GM13977 (cell line): ENCODE measurements around the gene TPBGL.

ENCODE experiments used
- DNase-seq: peaks from one replicate; pipeline ENCODE4 v3.0.0; 2012; ENCODE audit warnings: low spot score
- in situ Hi-C: fragments of 300-500 bp; cut with MboI; formaldehyde crosslinking; loops from one replicate; pipeline ENCODE4 v1.12.0; 2022; ENCODE audit warnings: low sequenced_read_pairs, low pct_unique_long_range_greater_than_20kb, mixed read lengths, inconsistent platforms; ENCODE audit not compliant: unreplicated experiment
- TF ChIP-seq, protein P1 (sequence below): IDR thresholded peaks from 2 replicates; pipeline ENCODE4 v1.5.1; 2012; ENCODE audit warnings: mild to moderate bottlenecking, control low read depth; ENCODE audit not compliant: insufficient read depth; ENCODE audit errors: extremely low read depth, missing control alignments

The TPBGL gene

DNA sequence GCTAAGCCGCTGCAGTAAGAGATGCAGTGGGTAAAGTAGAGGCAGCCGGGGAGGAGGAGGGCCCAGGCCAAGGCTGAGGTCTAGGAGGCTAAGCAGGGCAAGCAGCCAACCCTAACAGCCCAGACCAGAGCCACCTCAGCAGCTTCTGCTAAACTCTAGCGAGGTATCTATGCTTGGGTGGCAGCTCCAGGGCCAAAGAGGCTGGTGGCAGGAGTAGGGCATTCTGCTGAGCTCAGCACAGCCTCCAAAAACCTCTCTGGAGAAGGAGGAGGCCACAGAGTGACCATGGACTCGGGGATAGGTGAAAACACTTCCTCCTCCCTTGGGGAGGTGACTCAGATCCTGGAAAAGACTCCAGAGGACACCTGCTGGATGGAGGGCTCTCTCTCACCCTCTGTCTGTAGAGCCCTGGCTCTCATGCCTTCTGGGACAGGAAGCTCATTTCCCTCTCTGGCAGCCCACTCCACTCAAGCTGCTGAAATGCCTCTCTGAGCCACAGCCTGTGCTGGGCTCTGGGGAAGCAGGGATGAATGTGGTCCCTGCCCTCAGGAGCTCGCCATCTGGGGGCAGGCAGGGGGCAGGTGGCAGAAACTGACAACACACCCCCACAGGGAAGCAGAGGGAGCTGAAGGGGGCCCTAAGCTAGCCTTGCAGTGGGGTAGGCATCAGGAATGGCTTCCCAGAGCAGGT lies 16.5 kb upstream of the TPBGL start:
- in situ Hi-C loops = loop anchor here (25.0 kb wide), 2 partner anchors 212 to 287 kb away; partner anchors contain the start of genes SPCS2 and XRRA1
- TF ChIP-seq, protein P1, sequence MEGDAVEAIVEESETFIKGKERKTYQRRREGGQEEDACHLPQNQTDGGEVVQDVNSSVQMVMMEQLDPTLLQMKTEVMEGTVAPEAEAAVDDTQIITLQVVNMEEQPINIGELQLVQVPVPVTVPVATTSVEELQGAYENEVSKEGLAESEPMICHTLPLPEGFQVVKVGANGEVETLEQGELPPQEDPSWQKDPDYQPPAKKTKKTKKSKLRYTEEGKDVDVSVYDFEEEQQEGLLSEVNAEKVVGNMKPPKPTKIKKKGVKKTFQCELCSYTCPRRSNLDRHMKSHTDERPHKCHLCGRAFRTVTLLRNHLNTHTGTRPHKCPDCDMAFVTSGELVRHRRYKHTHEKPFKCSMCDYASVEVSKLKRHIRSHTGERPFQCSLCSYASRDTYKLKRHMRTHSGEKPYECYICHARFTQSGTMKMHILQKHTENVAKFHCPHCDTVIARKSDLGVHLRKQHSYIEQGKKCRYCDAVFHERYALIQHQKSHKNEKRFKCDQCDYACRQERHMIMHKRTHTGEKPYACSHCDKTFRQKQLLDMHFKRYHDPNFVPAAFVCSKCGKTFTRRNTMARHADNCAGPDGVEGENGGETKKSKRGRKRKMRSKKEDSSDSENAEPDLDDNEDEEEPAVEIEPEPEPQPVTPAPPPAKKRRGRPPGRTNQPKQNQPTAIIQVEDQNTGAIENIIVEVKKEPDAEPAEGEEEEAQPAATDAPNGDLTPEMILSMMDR = no peak
- no peak for DNase-seq

DNA sequence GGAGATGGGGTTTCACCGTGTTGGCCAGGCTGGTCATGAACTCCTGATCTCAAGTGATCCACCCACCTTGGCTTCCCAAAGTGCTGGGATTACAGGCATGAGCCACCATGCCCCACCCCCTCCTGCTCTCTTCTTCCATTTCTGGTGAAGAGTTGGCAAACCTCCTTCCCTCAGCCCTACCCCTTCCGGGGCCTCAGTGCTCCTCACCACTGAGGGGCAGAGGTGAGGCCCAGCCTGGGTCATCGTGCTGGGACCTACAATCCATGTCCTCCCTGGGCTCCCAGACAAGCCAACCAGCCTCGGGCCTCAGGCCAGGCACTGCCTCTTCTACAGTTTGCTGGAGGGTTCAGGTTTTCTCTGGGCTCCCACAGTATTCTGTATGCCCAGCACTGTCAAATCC lies 14.8 kb upstream of the TPBGL start:
- in situ Hi-C loops = loop anchor here (25.0 kb wide), 1 partner anchor 112 kb away; no protein-coding TSS in a partner anchor

DNA sequence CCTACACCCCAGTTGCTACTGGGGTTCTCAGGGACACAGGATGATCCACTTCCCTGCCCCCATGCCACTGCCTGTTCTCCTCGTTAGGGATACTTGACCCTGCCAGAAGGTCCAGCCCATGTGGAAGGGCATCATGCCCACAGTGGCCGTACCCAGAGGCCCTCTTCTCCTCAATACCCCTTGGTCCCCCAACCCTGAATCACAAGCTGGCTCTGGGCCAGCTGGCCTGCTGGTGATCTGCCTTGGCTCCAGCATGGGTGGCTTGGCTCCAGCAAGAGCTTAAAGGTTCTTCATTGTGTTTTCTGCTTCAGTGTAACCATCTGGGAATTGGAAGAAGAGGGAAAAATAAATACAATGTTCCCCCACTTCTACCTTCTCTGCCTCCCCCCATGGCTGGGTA lies 11.1 kb upstream of the TPBGL start:
- in situ Hi-C loops = loop anchor here (25.0 kb wide), 1 partner anchor 108 kb away; no protein-coding TSS in a partner anchor
- no peak for DNase-seq
- TF ChIP-seq, protein P1 = no peak

More for the DNA sequence above, 14.8 kb upstream of the TPBGL start:
- no peak for DNase-seq
- TF ChIP-seq, protein P1 = no peak

DNA sequence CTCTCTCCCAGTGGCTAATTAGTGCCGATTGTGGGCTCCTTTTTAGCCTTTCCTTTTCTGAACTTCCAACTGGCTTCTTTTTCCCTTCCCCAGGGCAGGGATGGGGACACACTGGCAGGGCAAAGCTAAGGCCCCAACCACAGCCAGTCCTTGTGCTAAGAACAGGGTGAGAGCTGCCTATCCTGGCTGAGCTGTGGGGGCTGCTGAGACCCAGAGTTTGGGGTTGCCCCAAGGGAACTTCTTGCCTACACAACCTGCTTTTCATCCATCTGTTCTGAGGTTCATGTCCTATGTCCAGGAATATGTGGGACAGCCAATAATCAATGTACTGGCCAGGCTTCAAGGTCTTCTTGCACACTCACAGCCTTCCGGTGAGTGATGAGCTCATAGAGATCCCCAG lies 10.0 kb upstream of the TPBGL start:
- DNase-seq = no peak
- TF ChIP-seq, protein P1 = no peak
- in situ Hi-C loops = loop anchor here (25.0 kb wide), 1 partner anchor 107 kb away; no protein-coding TSS in a partner anchor

DNA sequence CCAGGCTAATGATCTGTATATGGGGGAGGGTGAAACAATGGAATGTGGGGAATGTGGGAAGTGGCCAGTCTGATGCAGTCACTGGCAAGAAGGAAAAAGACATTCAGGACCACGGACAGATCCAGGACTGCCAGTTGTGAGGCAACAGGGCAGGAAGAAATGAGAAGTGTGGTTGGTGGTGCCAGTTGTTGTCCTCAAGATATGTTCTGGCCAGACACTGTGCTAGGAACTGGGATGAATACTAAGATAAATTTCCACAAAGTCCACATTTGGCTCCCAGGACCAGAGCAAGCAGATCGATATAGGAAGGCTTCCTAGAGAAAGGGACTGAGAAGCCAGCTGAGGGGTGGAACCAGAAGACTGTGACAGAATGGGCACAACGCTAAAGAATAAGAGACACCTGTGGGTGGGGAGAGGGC lies 6.8 kb upstream of the TPBGL start:
- in situ Hi-C loops = loop anchor here (25.0 kb wide), 1 partner anchor 104 kb away; no protein-coding TSS in a partner anchor
- DNase-seq = no peak
- TF ChIP-seq, protein P1 = no peak

GRCh38 chr11:75236062-75236461 lies 4.5 kb upstream of the TPBGL start:
- DNase-seq = no peak
- in situ Hi-C loops = loop anchor here (25.0 kb wide), 1 partner anchor 101 kb away; no protein-coding TSS in a partner anchor
- TF ChIP-seq, protein P1 = no peak
